Raji (cell line): ENCODE results near the gene MICAL1.
A peak's percentile ranks its signal among the peaks of the same experiment; 100 is the strongest.

Experiments
- POLR2A ChIP-seq: IDR thresholded peaks from 2 replicates; pipeline ENCODE4 v1.6.1; 2011; ENCODE audit warnings: low read depth, low read length, control low read depth; ENCODE audit not compliant: insufficient read depth

Gene MICAL1

DNA sequence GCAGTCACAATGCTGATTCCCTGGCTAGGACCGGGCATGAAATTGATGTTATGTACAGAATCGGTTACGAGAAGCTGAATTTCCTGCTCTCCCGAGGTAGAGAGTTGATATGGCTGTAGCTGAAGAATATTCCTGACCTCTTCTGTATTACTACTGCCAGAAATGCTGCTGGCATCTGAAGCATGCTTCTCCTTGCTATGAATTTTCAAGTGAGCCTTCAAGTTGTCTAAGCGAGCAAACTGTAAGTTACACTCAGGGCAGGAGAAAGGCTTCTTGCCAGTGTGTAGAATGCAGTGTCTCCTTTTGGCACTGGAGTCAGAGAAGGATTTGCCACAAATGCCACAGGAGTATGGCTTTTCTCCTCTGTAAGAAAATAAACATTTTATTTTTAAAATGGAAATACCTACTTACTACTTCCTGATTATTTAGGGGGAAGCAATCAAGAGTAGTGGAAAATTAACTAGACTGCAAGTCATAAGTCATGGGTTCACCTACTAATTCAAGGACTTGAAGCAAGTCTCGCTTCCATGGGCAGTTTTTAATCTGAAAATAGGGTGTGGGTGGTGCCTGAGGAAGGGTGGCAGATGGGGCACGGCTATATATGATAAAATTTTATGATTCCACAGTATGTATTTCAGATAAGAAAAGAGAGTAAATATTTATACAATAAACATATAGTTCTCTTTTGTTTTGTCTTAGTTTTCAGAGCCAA lies 10.8 kb upstream of the MICAL1 start:
- no peak for TF ChIP-seq POLR2A

DNA sequence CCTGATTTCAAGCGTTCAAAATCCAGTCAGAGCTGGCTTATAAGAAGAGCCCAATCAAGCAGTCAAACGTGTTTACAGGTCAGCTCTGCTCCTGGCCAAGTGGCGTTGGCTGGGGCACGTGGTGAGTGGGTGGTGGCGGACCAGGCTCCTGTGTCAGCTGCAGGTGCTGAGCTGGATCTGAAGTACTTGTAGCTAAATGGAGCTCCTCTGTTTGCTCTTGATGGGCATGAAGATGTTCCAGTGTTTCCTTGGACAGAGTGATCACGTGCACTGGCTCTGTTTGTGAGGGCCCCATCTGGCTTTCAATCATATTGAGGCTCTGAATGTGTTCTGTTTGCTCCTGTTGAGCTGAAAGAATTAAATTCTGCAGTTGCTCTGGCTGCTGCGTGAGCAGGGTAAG lies 10.2 kb upstream of the MICAL1 start:
- TF ChIP-seq POLR2A, result no peak

DNA sequence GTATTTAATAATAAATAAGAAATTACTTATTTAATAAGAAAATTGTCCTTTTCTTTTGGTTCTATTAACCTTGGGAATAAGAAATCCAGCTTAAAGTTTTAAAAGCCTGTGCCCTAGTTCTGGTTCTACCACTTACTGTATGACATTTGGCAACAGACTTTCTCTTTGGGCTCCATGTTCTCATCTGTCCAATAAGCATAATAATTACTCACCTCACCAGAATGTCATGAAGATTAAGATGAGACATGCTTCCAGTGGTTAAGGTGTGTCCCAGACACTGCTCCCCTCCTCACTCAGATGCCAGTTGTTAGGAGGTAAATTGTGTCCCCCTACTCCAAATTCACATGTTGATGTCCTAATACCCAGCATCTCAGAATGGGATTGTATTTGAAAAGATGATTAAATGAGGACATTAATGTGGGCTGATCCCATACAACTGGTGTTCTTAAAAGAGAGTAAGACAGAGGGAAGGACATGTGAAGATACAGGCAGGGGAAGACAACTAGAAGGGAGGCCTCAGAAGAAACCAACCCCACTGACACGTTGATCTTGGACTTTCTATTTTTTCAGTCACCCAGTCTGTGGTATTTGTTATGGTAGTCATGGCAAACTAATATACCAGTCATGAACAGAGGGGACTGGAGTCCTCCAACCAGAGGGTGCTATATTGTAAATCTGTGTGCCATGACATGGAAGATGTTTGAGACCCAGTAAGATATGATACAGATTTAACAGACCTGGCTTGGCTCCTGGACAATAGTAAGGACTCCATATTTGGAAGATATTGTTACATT lies 6.4 kb upstream of the MICAL1 start:
- no peak for TF ChIP-seq POLR2A

DNA sequence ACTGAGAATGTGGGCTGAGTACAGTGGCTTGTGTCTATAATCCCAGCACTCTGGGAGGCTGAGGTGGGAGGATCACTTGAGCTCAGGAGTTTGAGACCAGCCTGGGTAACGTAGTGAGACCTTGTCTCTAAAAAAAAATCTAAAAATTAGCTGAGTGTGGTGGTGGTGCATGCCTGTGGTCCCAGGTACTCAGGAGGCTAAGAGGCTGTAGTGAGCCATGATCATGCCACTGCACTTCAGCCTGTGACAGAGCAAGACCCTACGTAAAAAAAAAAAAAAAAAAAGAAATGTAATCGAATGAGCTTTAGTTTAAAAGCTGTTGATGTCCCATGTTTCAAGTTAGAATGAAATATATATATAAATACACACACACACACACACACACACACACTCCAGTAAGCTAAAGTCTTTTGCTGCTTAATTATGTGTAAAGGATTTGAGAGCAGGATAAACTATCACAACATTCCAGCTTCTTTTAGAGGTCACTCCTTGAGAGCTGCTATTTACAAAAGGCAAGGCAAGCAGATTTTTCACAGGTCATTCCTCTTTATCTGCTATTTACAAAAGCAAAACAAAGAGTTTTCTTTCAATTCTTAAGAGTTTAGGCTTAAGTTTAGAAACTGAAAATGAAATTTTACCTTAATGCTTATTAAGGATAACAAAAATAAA lies 4.7 kb upstream of the MICAL1 start:
- no peak for TF ChIP-seq POLR2A

DNA sequence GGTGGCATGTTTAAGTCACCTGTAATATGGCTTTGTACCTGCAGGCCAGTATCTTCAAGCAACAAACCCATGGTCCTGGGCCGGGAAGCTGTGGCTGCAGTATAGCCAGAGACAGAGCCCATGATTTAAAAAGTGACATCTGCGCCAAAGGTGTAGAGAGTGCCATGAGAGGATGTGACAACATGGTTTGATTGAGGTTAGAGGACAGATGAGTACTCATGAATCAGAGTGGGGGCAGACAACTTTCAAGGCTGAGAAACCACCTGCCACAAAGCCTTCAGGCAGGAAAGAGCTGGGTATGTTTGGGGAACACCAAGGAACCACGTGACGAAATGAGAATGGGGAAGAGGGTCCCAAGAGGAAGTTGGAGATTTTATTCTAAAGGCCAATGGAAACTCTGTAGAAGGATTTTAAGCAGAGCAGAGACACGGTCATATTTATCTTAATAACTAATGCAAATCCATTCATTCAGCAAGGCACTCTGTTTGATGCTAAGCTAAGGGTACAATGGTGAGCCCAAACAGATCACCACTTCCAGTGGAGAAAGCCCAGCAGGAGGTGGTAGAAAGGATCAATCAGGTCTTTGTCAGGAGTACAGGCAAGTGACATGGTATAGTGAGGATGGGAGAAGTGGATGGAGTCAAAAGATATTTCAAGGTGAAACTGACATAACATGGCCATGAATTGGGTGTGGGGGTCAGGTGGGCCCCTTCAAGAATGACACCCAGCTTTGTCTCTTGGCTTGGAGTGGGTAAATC lies 3.4 kb upstream of the MICAL1 start:
- TF ChIP-seq POLR2A, result 0 out of 2 replicates have a peak, but pooled peaks have one; percentile 12

DNA sequence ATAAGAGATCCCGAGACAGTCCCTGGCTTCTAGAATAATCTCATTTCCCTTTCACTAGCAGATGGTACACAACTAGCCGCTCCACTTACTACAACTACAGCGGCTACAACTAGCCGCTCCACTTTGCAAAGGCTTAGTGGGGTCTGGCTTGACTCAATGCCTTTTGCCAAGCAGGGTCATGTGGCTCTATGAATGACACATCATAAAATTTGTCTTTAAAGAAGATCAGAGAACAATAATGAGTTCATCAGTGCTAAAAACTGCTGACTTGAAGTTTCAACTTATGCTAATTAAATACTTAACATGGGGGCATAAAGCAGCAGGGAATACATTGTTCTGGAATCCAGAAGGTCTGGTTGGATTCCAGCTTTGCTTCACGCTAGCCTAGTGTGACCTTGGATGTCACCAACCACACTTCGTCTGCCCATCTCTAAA lies 2.0 kb upstream of the MICAL1 start:
- no peak for TF ChIP-seq POLR2A

DNA sequence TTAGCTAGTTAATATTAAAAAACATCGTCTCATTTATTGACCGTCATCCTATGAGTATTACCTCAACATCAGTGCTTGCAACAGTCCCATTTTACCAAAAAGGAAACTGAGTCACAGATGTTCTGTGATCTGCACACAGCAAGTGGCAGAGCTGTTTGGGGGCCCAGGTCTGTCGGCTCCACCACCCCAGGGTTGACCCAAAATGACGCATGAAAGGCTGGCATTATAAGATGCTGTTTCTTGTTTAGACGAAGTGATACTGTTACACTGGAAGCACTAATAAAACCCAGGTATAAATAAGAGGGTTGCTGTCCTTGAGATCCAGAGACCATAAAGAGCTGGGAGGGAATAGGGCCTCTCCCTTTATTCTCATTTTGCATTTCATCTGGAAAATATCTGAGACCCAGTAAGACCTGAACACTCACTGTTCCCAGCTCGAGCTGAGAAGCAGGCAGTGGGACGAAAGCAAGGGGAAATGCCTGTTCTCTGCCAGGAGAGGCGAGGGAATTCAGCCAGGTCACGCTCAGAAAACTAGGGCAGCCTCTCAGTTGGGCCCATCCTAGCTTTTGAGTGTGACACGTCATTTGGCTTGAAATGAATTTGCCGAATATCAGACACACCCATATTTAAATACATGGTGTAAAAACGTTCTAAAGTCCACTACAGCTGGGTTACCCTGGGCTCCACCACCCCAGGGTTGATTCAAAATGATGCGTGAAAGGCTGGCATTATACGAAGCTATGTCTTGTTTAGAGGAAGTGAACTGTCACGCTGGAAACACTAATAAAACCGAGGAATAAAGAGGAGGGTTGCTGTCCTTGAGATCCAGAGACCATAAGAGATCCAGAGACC lies 1.4 kb upstream of the MICAL1 start:
- TF ChIP-seq POLR2A, result no peak

DNA sequence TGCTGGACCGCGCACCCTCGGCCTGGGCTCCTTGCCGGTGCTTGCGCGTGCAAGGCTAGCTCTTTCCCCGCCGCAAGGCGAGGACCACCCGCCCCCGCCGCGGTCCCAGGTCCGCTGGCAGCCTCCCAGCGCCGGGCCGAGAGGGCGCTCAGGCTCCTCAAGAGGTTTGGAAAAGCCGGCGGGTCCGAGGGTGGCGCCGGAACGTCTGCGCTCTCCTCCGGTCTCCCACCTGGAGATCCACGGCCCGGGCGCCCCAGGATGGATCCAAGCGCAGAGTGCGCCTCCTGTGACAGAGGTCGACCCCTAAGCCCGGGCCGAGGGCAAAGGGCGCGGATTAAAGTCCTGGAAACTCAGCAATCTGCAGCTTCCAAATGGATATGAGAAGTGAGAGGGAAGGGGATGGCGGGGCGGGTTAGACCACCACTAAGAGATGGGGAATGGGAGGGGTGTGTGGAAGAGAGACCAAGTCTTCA lies 575 bp upstream of the MICAL1 start:
- no peak for TF ChIP-seq POLR2A

DNA sequence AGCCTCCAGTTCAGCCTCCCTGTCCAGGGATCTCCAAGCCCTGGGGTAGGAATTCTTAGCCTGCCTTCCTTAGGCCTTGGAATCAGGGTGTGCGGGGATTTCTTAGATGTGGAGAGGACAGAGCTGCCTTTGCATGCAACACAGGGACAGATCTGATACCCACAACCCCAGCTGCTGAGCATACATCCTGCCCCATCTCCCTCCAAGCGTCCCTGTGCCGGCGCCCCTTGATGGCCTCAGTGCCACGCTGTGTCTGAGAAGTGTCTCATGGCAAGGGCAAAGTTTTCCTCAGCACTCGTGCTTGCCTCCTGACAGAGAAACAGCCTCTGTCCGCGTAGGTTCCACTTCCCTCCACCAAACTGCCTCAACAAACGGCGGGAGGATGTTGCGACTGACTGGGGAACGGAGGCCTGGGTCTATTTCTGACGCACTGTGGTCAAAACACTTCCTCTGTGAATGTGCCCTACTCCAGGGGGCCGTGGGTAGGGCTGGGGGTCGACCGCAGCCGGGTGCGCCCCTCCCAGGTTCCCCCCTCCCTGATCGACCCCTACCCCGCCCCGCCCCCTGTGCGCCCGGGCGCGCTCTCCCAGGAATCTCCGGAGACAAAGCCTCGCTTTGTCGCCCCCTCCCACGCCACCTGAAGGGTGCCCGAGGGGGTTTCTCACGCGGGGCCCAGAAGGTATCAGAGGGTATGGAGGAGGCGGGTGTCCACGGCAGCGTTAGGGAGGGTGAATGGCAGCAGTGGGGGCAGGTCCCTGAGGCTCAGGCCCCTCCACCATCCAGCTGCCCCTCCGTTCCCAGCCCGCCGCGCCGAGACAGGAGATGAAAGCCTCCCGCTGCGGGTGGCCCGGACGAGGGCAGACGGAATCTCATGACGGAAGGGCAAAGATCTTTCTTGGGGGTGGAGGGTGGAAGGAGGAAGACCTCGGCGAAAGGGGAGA lies 806 bp downstream of the MICAL1 start:
- peak; percentile 73 for TF ChIP-seq POLR2A

DNA sequence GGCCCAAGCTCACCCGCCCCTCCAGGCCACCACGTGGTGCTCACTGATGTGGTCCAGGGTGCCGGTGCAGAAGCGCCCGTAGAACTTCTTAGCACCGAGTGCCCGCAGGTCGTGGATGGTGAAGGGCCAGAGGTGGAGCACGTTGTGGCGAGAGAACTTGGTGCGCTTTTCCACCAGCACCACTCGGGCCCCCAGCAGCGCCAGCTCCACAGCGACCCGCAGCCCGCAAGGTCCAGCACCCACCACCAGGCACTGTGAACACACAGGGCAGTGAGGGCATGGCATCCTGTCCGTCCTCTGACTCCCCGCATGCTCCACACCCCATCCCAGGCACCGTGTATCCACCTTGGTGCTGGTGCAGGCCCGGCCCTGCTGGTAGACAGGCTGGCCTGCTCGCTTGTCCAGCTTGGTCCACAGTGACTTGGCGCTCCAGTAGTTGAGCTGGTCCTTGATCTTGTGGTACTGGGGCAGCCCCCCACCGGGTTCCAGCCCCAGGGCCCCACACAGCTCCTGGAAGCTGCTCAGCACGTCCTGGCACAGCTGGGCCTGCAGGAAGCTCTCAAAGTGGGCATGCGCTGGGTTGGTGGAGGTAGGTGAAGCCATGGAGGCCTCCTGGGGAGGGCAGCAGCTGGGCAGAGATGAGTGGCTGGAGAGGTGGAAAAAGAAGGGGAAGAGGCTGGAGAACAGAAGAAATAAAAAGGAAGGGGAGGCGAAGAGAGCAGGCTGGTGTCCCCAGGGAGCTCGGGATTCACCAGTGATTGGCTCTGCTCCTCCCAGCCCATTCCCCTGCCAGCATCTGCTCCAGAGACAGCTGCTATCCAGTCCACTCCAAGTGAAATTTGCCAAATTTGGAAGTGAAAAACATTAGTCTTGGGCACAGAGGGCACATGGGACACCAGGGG lies 1.7 kb downstream of the MICAL1 start:
- TF ChIP-seq POLR2A, result no peak

DNA sequence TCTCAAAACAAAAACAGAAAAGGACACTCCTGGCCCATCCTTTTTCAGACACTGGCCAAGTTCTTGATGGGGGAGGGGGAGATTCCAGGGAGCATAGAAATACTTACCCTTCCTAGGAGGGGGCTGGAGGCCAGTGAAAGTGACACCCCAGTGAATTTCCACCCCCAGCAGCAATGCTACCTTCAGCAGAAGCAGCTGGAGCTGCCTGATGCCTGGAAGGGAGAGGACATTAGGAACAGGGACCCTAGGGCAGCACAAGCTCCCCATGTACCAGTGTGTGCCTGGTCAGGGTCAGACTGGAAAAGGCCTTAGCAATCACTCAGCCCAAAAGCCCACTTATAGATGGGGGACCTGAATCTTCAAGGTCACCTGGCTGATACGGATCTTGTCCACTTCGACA lies 2.4 kb downstream of the MICAL1 start:
- no peak for TF ChIP-seq POLR2A

DNA sequence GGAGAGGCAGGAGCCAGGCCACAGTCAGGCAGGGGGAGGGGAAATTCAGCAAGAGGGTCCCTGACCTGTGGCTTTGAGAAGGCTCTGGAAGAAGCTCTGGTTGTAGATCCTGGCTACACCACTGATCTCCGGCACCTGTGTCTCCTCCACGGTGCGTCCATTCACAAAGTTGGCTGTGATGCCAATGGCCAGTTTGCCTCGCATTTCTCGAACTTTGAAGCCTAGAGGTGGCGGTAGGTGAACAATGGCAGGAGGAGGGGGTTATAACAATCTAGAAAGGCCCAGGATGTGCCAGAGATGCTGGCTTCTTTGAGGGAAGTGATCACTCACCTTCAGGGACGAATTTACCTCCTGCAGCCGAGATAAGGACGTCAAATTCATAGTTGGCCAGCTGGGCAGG lies 3.4 kb downstream of the MICAL1 start:
- no peak for TF ChIP-seq POLR2A

DNA sequence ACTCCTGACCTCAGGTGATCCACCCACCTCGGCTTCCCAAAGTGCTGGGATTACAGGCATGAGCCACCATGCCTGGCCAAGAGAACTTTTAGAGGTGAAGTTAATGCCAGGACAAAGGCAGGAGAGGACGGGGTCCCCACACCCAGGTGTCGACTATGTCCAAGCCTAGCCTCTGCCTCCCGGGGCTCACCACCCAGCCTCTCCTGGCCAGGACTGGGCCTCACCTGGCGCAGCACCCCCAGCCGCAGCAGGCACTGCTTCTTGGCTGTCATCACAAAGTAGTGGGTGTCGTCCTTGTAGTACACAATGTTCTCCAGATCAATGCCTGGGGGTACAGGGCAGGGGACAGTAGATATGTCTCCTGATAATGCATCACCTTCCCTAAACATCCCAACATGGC lies 4.2 kb downstream of the MICAL1 start:
- no peak for TF ChIP-seq POLR2A

DNA sequence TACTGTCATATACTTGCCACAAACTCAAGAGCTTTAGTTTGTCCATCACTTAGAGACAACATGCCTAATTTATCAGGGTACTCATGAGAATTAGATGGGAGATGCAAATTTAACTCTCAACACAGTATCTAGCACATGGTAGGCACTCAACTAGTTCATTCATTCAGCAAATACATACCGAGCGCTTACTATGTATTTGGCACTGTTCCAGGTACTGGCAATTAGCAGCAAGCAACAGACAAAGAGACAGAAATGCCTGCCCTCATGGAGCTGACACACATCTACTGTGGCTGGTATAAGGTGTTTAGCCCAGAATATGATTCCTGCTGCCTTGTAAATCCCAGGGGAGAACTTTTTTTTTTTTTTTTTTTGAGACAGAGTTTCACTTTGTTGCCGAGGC lies 4.8 kb downstream of the MICAL1 start:
- TF ChIP-seq POLR2A, result no peak
